ENCODE results near the gene THADA.

THADA gene

GRCh38 chr2:43293744-43294695, 301.8 kb downstream of the THADA start:
- Histone ChIP-seq H3K27me3 (ENCODE audit: insufficient read depth, low read depth, severe bottlenecking) (no peaks in the 10 kb centered on the region), H3K36me3 (peaks cover 7% of the 10 kb centered on the region; the same call in 1 of the 2 replicates), H3K9me3 (ENCODE audit: severe bottlenecking) (peaks cover 6% of the 10 kb centered on the region), H3K4me3 (ENCODE audit: low read depth, low read length) (no peak overlapping the region), H3K27ac (no peak overlapping the region)
- TF ChIP-seq CTCF (IDR thresholded peaks at IDR 0.05; ENCODE audit: low read depth, low read length) = no peak
- DNase-seq = no peak

- Histone ChIP-seq H3K9me3 (ENCODE audit: severe bottlenecking) (peaks cover 6% of the 10 kb centered on the region), H3K27me3 (ENCODE audit: insufficient read depth, low read depth, severe bottlenecking) (no peaks in the 10 kb centered on the region), H3K36me3 (peaks cover 8% of the 10 kb centered on the region; the same call in 1 of the 2 replicates), H3K4me3 (ENCODE audit: low read depth, low read length) (no peak overlapping the region), H3K27ac (no peak overlapping the region)
- no peak for DNase-seq
- no peak for TF ChIP-seq CTCF (IDR thresholded peaks at IDR 0.05; ENCODE audit: low read depth, low read length)
These were observed 302.7 kb downstream of the THADA start for GRCh38 chr2:43292851-43293743.

GRCh38 chr2:43292297-43292696, 303.5 kb downstream of the THADA start:
- H3K4me3 ChIP-seq (ENCODE audit: low read depth, low read length) = no peak overlapping the region
- no peak overlapping the region for H3K27ac ChIP-seq
- H3K36me3 ChIP-seq = peaks cover 12% of the 10 kb centered on the region
- no peaks in the 10 kb centered on the region for H3K27me3 ChIP-seq (ENCODE audit: insufficient read depth, low read depth, severe bottlenecking)
- no peak for TF ChIP-seq CTCF (IDR thresholded peaks at IDR 0.05; ENCODE audit: low read depth, low read length)
- DNase-seq = no peak
- H3K9me3 ChIP-seq (ENCODE audit: severe bottlenecking) = peaks cover 6% of the 10 kb centered on the region

- DNase-seq = no peak
- Histone ChIP-seq H3K27me3 (ENCODE audit: insufficient read depth, low read depth, severe bottlenecking) (no peaks in the 10 kb centered on the region), H3K27ac (no peak overlapping the region), H3K4me3 (ENCODE audit: low read depth, low read length) (no peak overlapping the region), H3K9me3 (ENCODE audit: severe bottlenecking) (peaks cover 6% of the 10 kb centered on the region), H3K36me3 (peaks cover 37% of the 10 kb centered on the region)
- no peak for TF ChIP-seq CTCF (IDR thresholded peaks at IDR 0.05; ENCODE audit: low read depth, low read length)
These were observed 306.5 kb downstream of the THADA start for GRCh38 chr2:43289331-43289730.

GRCh38 chr2:43288417-43289305, 307.2 kb downstream of the THADA start:
- Histone ChIP-seq H3K27me3 (ENCODE audit: insufficient read depth, low read depth, severe bottlenecking) (no peaks in the 10 kb centered on the region), H3K4me3 (ENCODE audit: low read depth, low read length) (no peak overlapping the region), H3K9me3 (ENCODE audit: severe bottlenecking) (peaks cover 13% of the 10 kb centered on the region), H3K27ac (no peak overlapping the region), H3K36me3 (peaks cover 40% of the 10 kb centered on the region)
- TF ChIP-seq CTCF (IDR thresholded peaks at IDR 0.05; ENCODE audit: low read depth, low read length) = no peak
- DNase-seq = no peak

All from WERI-Rb-1 (cell line).